NCI-H2029 treated with DMSO at 0.1 percent for 48 hours (cell line): ENCODE measurements around the gene HES7.
"Not testable (repeated sequence)": the region's sequence is repeated elsewhere in the genome, so short reads cannot be mapped to it uniquely, and the experiment has no call there.

Experiments used
- DNase-seq: peaks from one replicate; lab custom pipeline; 2025; lab: John Stamatoyannopoulos, UW

HES7 gene

DNA sequence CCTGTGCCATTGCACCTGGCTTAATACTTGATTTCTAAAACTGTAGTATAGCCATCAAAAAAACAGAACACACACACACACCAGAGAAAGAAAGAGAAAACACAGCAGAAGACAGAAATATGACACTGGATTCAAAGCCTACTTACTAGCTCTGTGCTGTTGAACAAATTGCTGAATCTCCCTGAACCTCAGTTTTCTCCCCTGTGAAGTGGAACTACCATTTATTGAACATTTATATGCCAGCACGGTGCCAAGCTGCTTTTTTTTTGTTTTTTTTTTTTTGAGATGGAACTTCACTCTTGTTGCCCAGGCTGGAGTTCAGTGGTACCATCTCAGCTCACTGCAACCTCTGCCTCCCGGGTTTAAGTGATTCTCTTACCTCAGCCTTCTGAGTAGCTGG lies 23.1 kb downstream of the HES7 start:
- DNase-seq, result no peak

DNA sequence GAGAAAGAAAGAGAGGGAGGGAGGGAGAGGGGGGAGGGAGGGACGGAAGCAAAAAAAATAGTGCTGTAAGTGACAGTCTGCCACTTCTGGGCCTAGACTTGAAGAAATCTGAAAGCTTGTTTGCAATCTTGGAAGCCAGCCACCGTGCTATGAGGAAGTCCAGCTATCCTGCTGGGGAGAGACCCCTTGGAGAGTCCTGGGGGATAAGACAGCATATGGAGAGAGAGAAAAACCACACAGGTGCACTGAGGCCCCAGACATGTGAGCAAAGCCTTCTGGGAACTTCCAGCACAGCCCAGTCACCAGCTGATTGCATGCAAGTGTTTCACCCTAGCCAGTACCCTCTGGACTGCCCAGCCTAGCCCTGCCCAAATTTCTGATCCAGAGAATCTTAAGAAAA lies 23.8 kb downstream of the HES7 start:
- DNase-seq, result no peak

DNA sequence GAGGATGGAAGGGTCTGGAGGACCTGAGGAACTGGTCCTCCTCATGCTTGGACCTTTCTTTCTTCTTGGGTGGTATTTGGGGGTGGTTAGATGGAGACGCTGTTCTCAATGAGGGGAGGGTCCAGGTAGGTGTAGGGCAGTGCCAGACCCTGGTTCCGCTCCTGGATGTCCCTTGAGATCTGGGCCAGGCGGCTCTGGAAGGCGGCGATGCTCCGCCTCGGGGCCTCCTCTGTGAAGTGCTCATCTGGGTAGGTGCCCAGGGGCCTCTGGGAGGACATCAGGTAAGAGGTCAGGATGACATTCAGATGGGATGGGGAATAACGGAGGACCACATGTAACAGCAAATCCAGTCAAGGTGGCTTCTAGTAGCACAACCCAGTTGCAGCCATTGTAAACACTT lies 27.4 kb downstream of the HES7 start:
- no peak for DNase-seq

DNA sequence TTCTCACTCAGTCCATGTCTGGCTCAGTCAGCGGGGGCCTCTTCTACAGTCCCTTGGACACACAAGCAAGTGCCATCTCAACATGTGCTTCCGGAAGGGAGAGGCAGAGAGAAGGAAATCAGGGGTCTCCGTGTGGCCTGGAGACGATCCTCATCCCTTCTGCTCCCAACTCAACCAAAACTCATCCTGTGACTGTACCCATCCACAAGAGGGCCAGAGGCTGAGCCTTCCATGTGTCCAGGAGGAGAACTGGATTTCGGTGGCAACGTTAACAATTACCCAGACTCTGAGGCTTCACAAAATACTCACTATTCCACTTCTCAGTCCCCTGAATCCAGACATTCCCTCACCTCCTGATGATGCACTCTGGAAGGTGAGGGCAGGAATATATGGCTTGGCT lies 28.5 kb downstream of the HES7 start:
- no peak for DNase-seq

DNA sequence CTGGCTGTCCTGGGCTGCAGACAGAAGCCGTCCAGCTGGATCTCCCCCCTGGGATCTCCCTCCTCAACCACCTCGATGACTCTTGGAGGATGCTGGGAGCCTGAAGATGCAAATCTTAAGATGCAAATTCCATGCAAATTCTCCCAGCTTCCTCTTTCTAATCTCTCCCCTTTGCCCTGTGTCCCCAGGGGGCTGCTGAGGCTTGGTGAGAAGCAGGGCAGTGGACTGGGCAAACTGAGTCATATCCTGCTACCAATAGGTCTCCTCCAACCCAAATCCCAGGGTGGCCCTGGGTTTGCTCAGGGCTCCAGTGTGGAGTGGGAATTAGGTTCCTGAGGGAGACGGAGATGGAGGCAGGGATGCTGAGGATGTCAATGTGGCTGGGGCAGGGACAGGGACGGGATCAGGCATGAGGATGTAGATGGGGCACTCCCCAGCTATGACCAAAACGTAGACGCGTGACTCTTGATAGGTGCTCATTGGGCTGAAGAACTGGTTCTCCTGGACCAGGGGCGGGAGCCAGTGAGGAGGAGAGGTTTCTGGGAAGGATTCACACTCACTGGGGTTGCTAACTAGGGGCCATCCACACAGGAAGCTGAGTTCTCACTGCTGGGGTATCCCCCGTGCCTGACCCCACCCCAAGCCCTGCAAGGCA lies 32.7 kb downstream of the HES7 start:
- DNase-seq, result no peak

DNA sequence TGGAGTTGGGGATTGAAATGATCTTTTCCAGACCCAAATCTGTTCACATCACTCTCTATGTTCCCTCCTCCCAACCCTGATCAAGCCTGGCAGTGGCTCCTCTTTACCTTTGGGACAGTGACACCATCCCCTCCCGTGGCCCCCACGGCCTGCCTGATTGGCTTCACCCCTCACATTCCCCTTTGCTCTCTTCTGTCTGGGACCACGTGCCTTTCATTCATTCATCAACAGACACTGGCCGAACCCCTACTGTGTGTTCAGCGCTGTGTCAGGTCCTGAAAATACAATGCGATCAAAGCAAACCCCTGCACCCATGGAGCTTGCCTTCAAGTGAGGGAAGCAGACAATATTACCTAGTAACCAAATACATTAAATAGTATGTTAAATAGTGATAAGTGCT lies 34.2 kb downstream of the HES7 start:
- DNase-seq, result no peak

DNA sequence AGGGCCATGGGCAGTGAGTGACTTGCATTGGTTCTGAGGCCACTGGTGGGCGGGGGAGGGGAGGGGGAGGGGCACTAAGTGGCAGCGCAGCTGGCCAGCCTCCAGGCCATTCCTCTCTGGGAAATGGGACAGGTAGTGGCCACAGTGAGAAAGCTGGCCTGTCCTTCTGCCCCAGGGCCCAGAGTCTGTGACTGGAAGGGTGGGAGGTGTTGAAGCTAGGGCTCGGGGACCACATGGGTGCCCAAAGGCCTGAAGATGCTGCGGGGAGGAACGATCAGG lies 36.0 kb downstream of the HES7 start:
- no peak for DNase-seq

DNA sequence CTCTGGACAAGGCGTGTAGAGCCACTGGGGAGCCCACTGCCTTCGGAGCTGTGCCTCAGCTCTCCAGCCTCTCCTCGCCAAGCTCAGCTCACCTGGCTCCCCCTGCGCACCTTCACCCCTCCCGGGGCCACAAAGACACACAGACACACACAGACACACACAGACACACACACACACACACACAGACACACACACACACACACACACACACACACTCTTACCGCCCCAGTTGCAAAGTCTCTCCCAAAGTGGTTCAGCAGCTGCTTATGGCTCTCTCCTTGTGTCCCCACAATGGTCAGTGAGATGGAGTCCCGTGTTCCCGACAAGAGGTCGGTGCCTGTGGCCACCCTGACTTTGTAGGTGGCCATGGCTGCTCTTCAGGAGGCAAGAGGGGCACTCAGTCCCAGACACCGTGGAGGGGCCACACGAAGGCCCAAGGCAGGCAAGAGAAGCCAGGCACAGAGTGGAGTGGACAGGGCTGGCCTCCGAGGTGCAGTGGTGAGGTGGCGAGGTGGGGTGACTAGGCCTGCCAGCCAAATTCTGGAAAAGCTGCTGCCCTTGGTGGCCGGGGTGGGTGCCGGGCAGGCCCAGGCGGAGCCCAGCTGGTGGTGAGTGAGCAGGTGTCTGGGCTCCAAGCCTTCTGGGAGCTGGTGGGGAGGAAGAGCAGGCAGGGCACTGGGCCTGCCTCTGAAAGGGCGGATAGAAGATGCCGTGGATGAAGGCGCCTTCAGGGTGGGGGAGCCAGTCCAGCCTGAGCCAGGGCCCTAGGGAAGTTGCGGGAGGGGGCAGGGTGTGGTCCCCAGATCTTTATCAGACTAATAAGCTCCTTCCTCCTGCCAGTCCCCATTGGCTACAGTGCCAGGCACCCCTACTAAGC lies 36.6 kb downstream of the HES7 start, which contains the start of gene ALOX12B:
ALOX12B (minus strand) TSS at position 642 of the 877 bp plus-strand sequence; CDS start at position 368, 274 bp downstream.
- DNase-seq, result no peak

DNA sequence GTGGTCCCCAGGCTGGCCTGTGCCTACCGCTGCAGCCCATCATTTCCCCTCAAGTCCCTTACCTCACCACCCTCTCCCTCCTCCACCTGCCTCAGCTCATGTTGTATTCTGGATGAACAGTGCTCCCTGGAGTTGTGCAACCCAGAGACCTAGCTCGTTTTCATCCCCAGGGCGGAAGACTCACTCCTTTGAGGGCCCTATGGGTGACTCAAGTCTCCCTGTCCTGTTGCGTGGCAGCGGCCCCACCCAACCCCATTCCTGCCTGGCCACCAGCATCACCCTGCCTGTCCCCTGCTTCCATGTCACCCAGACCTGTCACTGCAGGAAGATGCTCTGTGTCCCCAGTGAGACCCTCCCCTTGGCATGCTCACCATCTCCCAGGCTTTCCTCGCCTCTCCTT lies 39.7 kb downstream of the HES7 start:
- DNase-seq, result no peak

DNA sequence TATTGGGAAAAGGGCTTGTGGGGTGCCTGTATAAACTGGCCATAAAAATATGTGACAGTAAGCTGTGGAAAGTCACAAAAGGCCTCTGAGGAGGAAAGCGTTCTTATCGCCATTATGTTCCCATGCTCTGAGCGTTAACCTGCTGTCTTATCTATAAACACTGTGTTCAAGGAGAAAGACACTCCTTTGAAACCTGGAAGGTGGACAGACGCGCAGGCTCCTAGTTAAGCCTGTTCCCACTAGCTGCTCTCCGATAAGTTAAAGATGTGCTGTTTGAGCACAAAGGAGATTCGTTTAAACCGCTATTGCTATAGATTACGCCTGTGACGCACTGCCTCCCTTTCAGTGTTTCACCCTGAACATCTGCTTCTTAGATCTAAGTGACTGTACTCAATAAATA lies 41.6 kb downstream of the HES7 start:
- no peak for DNase-seq

DNA sequence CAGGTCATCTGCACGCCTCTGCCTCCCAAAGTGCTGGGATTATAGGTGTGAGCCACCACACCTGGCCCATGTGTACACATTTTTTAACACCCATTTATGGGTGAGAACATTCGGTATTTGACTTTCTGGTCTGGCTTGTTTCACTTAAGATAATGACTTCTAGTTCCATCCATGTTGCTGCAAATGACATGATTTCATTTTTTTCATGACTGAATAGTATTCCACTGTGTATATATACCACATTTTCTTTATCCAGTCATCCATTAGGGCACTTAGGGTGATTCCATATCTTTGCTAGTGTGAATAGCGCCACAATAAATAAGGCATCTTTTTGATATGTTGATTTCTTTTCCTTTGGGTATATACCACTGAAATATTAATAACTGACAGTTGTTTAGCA lies 42.0 kb downstream of the HES7 start:
- no peak for DNase-seq

DNA sequence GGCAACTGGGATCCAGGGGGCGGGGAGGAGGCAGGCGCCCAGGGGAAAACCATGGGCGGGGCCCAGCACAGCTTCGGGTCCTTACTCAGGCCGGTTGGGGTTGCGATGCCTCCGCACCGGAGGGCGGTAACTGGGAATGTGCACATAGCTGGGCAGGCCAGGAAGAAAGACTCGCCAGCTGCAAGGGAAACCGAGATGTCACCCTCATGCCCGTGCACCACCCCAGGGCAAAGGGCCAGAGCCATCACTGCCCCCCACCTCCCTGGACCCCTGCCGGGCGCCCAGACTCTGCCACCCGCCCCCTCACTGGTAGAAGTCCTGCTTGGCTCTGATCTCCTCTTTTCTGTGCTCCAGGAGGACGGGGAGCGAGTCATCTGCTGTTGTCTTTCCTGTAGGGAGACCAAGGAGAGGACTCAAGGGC lies 43.1 kb downstream of the HES7 start:
- no peak for DNase-seq

DNA sequence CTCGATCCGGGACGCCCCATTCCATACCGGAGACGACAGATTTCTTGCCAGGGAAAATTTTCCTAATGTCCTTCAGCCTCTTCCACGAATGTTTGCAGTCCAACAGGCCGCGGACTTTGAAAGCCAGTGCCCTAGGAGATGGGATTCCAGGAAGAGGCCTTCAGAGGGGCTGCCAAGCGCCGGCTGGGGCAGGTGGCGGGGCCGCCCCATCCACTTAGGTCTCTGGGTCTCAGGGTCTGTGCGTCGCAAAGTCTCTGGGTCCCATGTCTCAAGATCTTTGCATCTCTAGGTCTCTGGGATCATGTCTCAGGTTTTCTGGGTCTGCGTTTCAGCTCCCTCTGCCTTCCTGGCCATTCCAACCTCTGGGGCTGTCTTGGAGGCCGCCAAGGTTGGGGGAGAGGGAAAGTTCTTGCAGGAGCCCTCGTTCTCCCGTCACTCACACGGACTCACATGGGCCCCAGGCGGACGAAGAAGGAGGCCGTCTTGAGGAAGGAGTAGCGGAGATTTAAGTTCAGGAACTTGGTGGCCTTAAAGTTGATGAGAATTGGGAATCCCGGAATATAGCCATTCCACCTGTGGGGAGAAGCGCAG lies 43.6 kb downstream of the HES7 start:
- no peak for DNase-seq

DNA sequence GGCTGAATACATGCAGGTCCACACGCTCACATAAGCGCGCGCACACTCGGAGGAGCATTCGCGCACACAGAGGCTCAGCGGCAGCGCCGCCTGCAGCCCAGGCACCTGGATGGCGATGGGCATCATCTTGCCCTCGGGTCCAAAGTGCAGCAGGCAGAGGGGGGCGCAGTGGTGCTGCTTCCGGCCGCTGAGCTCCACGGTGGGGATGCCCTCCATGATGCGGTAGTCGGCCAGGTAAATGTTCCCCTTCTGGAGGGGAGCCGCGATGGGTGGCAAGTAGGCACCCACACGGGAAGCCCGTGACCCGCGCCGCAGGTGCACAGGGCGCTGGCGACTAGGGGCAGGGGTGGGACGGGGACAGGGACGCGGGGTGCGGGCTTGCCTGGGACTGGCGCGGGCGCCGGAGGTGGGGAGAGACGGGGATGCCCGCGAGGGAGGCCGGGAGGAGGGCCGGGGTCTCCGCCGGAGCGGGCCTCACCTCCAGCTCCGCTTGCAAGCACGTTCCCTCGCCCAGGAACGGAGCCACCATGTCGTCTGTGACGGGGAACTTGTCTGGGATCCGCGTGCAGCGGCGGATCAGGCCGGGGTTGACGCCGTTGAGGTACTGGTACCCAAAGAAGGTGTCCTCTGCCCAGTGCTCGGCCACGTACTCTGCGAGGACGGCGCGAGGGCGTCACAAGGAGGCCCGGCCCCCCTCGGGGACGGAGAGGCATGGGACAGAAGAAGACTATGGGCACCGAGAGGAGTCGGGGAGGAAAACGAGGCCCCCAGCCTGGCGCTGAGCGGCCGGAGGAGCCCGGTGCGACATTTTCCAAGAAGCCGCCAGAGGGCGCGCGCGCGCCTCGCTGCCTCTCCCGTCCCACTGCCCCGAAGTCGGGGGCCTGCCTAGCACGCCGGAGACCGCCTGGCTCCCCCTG lies 44.4 kb downstream of the HES7 start:
- DNase-seq, result no peak

DNA sequence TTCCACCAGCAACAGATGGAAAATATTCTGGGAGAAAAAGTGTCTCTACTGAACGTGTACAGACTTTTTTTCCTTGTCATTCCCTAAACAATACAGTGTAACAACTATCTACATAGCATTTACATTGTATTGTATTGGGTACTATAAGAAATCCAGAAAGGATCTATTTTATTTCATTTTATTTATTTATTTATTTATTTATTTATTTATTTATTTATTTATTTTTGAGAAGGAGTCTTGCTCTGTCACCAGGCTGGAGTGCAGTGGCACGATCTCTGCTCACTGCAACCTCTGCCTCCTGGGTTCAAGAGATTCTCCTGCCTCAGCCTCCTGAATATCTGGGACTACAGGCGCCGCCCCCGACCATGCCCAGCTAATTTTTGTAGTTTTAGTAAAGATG lies 46.0 kb downstream of the HES7 start:
- not testable (repeated sequence) for DNase-seq

DNA sequence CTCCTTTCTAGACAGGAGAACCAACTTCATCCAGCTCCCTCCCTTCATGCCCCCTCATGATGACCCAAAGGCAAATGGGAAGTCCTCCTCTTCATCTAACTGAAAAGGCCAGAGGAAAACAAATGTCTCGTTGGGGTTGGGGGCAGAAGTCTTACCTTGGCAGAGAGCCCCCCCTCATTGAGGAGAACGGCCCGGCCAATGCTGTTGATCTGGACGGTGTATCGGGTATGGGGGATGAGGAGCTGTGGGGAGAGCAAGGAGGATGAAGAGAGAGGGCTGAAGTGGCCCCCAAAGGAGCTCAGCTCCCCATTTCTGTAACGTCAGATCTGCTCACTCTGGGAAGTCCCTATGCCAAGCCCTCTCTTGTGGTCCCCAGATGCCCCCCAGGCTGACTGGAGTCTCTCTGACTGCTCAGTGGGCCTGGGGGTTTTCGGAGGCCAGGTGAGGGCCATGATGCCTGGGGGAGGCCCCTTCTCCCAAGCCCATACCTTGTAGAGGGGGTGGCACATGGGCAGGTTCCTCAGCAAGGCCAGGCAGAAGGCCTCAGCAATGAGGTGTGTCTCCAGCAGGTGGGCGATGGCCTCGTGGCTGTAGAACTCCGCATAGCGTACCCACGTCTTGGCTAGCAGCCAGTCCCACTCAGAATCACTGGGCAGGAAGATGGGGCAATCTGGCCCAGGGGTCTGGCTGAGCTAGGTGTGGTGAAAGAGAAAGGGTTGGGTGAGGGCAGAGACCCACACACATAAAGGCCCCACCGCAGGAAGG lies 47.2 kb downstream of the HES7 start:
- DNase-seq, result no peak

DNA sequence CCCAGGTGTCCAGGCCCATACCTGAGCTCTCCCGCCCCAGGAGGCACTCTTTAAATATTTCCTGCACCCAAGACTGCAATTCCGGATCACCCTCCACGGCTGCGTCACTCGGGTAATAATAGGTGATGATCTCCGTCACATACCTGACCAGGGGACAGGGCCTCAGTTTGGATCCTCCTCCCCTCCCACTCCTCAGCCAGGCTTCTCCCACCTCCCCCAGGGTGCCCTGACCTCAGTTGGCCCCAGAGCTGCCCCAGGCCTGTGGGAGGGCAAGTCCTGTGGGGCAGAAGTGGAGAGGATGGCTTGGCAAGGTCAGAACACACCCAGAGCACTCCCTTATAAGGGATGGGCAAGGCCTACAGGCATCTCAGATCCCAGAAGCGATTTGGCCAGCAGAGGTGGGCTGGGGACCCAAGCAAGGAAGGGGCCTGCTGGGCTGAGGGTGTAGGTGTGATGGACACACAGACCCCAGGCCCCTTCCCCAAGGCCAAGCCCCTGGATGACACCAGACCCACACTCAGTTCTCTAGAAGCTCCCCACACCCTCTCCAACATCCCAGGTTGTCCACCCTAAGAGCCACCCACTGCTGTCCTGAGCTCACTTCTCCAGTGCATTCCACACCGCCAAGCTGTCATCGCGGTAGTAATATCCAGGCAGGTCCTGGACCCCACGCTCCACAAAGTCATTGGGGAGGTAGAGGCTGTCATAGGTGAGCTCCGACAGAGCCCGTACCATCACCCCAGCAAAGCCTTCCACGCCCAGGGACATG lies 48.1 kb downstream of the HES7 start:
- no peak for DNase-seq

DNA sequence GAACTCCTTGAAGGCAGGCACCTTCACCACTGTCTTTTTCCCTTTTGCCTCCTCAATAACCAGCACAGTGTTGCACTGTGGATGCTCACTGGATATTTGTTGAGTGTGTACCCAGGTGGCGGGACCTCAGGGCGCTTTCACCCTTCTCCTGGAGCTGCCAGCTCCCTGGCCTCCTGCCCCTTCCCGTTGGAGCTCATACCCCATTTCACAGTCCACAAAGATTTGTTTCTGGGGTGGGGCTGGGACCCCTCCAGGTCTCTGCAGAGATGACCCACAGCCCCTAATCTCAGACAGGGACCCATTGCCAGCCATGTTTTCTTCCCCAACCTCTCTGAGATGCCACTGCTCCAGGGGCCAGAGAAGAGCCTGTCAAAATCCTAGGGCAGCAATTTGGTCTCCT lies 48.8 kb downstream of the HES7 start:
- no peak for DNase-seq

DNA sequence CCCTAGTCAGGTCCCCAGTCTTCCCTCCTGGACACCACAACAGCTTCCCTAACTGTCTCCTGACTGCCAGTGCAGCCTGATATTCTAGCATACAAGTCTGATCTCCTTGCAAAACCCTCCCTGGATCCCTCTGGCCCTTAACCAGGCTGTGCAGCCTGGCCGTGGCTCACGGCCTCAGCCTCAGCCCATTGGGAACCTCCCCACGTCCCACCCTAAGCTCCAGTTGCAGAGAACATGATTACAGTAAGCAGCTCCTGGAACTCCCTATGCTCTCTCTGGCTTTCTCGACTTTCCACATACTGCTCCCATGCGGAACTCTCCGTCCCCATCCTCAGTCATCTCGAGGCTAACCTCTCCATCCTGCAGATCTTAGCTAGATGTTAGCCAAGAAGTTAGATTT lies 49.4 kb downstream of the HES7 start:
- no peak for DNase-seq

DNA sequence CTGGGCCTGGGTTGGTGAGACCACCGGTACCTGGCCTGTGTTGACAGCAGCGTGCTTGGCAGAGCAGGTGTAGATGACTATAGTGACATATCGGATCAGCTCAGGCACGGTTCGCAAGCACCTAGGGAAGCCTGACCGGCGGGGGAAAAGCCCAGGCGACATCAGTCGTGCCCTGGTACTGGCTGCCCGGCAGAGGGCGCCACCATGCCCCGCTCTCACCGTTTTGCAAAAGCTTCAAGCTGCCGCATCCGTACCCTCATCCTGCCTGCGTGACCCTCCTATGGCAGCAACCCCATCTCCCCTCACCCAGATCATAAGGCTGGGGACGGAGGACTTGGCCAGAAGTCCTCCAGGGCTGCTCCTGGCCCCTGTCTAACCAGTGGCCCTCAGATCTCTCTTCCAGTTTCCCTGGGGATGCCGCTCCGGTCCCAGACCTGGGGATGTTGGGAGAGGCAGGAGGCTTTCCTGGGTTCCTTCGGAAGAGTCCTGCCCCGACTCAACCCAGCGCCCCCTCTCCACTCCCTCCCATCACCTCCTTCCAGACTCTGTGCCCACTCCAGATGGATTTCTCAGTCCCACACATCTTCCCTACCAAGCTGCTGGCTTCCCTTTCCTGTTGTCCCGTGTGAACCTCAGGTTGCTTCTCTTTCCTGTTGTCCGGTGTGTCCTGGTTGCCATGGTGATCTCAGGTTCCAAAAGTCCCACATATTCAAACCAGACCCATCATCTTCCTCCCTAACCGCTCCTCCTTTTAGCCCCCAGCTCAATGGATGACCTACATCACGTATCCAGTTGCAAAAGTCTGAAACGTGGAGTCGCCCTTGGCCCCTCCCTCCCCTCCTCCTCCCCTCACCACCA lies 50.0 kb downstream of the HES7 start:
- no peak for DNase-seq
